Measurements from ENCODE around the gene USP7.

USP7 gene

DNA sequence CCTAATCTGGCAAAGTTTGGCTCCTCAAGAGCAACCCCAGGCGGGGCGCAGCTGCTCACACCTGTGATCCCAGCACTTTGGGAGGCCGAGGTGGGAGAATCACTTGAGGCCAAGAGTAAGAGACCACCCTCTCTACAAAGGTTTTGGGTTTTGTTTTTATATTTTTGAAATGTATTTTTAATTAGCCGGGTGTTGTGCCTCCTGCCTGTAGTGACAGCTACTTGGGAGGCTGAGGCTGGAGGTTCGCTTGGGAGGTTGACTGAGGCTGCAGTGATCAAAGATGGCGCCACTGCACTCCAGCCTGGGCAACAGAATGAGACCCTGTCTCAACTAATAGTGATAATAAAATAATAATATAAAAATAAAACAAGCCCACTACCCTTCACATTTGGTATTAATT is 756 bp upstream of the USP7 start:
- no peak for DNase-seq (ENCODE audit: low read depth)
- TF ChIP-seq, protein P1, sequence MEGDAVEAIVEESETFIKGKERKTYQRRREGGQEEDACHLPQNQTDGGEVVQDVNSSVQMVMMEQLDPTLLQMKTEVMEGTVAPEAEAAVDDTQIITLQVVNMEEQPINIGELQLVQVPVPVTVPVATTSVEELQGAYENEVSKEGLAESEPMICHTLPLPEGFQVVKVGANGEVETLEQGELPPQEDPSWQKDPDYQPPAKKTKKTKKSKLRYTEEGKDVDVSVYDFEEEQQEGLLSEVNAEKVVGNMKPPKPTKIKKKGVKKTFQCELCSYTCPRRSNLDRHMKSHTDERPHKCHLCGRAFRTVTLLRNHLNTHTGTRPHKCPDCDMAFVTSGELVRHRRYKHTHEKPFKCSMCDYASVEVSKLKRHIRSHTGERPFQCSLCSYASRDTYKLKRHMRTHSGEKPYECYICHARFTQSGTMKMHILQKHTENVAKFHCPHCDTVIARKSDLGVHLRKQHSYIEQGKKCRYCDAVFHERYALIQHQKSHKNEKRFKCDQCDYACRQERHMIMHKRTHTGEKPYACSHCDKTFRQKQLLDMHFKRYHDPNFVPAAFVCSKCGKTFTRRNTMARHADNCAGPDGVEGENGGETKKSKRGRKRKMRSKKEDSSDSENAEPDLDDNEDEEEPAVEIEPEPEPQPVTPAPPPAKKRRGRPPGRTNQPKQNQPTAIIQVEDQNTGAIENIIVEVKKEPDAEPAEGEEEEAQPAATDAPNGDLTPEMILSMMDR (IDR thresholded peaks at IDR 0.05; ENCODE audit: control insufficient read depth, insufficient read depth, low read depth, low read length, missing control alignments): no peak
- peak overlapping the region; percentile 77 for H3K4me3 ChIP-seq (ENCODE audit: control insufficient read depth, low read depth, low read length)

DNA sequence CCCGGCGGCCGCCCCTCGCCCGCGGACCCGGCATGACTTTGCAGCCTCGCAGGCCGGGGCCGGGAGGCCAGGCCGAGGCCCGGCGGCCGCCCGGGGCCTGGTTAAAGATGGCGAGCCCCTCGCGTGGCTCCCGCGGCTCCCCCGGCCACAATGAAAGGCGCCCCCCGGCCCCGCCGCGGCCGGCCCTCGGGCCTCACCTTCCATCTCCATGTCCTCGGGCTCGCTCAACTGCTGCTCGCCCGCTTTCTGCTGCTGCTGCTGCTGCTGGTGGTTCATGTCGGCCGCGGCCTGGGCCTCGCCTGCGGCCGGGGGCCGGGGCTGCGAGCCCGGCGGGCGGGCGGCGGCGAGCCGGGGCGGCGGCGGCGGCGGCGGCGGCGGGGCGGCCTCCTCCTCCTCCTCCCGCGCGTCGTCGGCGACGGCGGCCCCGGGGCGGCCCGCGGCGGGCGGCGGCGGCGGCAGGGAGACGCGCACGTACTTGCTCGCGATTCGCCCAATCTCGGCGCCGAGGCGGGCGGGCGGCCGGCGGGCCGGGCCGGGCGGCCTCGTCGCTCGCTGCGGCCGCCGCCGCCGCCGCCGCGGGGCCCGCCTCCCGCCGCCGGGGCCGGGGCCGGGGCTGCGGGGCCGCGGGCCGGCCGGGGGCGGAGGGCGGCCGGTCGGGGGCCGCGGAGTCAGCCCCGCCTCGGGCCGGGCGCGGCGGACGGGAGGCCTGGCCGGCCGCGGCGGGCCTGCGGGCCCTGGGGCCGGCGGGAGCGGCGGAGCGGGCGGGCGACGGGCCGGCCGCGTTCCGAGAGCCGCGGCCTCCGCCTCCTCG is 491 bp downstream of the USP7 start:
- TF ChIP-seq, protein P1 (IDR thresholded peaks at IDR 0.05; ENCODE audit: control insufficient read depth, insufficient read depth, low read depth, low read length, missing control alignments): no peak
- no peak for DNase-seq (ENCODE audit: low read depth)
- peak overlapping the region; percentile 71 for H3K4me3 ChIP-seq (ENCODE audit: control insufficient read depth, low read depth, low read length)

DNA sequence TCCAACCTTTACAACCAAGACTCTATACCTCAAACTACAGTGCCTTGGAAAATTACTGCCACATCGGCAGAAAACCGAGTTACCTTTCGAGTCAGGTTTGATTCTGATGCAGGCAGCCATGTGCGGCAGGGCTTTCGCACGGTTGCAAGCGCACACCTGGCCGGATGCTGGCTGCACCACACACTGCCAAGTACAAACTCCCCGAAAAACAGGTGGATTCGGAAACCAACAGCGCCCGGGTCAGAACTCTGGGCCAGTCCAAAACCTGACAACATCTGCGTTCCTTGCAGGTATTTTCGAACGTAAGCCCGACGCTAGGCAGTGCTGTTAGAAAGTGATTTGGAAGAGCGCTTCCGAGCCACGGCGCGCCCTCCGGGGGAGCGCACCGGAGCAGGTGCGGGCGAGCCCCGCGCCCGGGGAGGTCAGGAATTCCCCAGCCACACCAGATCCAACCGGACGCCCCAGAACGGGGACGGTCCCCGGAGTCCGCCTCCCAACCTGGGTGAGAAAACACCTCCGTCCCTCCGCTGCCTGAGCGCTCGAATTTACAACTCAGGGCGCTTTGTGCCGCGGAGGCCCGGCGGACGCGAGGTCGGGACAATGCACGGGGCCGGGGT is 1.2 kb downstream of the USP7 start:
- no peak for DNase-seq (ENCODE audit: low read depth)
- TF ChIP-seq, protein P1 (IDR thresholded peaks at IDR 0.05; ENCODE audit: control insufficient read depth, insufficient read depth, low read depth, low read length, missing control alignments): no peak
- peak overlapping the region; percentile 71 for H3K4me3 ChIP-seq (ENCODE audit: control insufficient read depth, low read depth, low read length)

DNA sequence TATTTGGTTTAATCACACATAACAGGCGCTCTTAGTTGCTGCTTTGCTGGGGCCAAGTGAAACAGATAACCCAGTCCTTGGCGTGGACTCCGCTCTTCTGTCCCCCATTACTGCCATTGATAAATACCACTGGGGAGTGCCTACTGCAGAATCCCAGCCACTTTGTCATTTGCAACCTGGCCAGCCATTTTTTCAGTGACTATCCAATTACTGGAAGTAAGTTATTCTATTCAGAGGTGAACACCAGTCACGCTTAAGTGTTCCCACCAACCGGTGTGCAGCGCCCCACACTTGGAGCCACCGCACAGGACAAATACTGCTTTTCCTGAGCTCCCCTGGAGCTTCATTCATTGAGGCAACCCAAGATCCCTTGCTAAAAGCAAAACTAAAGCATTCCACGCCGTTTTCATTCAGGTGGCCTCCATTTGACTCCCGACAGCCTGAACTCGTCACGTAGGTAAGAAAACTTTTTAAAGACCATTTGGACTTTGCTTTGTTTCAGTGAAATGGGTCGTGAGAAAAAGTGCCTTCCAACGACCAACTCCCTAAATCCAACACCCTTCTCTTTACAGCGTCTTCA is 1.8 kb downstream of the USP7 start:
- no peak for DNase-seq (ENCODE audit: low read depth)
- H3K4me3 ChIP-seq (ENCODE audit: control insufficient read depth, low read depth, low read length): peak overlapping the region; percentile 71
- TF ChIP-seq, protein P1 (IDR thresholded peaks at IDR 0.05; ENCODE audit: control insufficient read depth, insufficient read depth, low read depth, low read length, missing control alignments): no peak

DNA sequence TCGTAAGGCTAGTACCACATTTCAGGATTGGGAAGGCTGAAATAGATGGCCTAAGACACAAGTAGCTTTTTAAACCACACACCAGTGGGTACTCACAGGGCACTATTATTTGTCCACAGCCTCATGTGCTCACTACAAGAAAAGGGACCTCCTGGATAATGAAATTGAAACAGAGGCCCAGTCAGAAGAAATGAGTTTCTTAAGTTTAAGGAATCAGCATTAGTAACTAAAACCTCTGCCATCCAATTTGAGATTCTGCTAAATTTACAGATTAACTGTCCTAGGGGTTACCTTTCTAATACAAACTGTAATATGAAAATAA is 3.0 kb downstream of the USP7 start:
- H3K4me3 ChIP-seq (ENCODE audit: control insufficient read depth, low read depth, low read length): no peak overlapping the region
- DNase-seq (ENCODE audit: low read depth): no peak
- TF ChIP-seq, protein P1 (IDR thresholded peaks at IDR 0.05; ENCODE audit: control insufficient read depth, insufficient read depth, low read depth, low read length, missing control alignments): no peak

DNA sequence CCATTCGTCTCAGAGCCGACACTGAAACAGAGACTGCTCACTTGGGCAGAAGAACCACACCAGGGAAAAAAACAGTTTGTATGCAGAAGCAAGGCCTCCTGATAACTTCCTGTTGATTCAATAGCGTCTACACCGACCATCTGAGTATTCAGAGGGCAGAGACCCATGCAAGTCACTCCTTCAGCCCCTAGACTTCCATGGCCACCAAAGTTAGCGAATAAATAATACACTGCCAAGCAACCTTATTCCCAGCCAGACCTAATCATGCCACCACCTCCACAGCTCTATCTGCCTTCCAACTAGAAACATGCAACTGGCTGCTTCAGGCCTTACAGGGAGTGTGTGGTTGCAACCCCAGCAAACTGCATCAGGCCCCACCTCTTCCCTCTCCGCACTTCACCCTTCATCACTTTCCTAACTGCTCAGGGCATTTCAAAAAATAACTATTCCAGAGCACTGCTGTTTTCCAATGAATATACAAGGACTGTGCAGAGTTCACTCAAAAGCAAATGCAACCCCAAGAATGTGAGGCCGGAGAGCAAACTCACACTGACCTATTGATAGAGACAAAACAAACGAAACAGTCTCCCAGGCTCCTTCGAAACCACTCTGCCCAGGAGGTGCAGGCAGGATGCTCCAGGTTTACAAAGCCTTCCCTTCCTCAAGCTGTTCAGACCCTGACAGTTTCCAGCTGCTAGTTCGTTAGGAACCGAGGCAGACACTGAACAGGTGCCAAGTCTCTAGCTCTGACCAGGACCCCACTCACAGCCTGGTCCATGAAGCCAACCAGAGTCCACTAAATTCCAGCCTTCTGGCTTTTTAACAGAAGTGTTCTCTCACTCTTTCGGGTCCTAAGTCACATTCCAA is 3.6 kb downstream of the USP7 start:
- H3K4me3 ChIP-seq (ENCODE audit: control insufficient read depth, low read depth, low read length): no peak overlapping the region
- TF ChIP-seq, protein P1 (IDR thresholded peaks at IDR 0.05; ENCODE audit: control insufficient read depth, insufficient read depth, low read depth, low read length, missing control alignments): no peak

More for the DNA sequence above, 3.6 kb downstream of the USP7 start:
- no peak for DNase-seq (ENCODE audit: low read depth)

Measured in AG09309 (cell line).